Measurements from ENCODE around the gene BNIP1. TPM values are rescaled to one million over a fixed set of nuclear protein-coding genes. Genes with fewer than 3 reads are reported as not detected.

BNIP1 gene, protein sequence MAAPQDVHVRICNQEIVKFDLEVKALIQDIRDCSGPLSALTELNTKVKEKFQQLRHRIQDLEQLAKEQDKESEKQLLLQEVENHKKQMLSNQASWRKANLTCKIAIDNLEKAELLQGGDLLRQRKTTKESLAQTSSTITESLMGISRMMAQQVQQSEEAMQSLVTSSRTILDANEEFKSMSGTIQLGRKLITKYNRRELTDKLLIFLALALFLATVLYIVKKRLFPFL
- total RNA-seq: 17.1 and 17.4 TPM in 2 replicates

DNA sequence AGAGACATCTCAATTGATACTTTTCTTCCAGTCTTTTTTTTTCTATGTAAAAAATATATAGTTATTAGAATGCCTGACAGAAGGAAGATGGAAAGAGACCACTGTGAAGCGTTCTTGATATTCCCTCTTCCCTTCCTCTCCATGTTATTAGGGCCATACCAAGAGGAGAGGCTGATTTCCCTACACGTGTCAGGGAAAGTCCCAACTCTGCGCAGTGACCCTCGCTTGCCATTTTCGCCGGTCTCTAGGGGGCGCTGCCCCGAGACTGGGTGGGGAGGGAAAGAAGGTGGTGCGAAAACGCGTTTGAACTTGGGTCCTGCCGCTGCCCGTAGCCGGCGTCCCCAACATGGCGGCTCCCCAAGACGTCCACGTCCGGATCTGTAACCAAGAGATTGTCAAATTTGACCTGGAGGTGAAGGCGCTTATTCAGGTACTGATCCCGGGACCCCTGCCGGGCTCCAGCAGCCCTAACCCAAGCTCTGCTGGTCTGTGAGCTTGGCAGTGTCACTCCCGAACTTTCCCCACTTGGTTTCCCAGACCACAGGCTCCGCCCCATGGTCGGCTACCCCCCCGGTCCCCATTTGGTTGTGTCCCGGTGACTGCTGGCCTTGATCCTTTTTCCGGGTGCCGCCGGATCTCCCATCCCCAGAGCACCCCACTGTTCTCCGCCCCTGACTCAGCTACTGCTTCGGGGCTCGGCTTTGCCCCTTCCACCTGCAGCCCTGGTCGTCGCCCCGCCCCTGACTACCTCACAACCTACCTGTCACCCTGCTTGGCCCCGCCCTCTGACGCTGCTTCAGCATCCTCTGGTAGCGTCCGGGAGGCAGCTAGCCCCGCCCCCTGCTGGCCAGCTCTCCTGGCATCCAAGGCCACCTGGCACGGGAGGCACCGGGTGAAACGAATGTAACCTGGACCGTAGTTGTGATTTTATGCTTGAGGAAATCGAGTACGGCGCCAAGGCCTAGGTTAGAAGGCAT lies at the start of gene BNIP1:
TSS of gene BNIP1 (plus strand) at position 332 of the 977 bp plus-strand sequence. CDS start at position 347, 15 bp downstream.

Other genes with a start within 250 kb of the BNIP1 start
- 59.1 and 66.5 TPM in 2 replicates for gene RPL26L1, start 185.1 kb upstream of the BNIP1 start, total RNA-seq
- 318 and 333 TPM in 2 replicates for gene ATP6V0E1, start 160.8 kb upstream of the BNIP1 start, total RNA-seq
- gene CREBRF, start 88.2 kb upstream of the BNIP1 start, total RNA-seq: 16.9 and 27.5 TPM in 2 replicates
- 0.12 and 0.13 TPM in 2 replicates for gene NKX2-5, start 90.7 kb downstream of the BNIP1 start, total RNA-seq
- gene STC2, start 183.9 kb downstream of the BNIP1 start, total RNA-seq: 251 and 773 TPM in 2 replicates